ENCODE data around the gene ZDHHC18.

ZDHHC18 gene

GRCh38 chr1:26848499-26848898, 22.0 kb downstream of the ZDHHC18 start:
- no peaks in the 10 kb centered on the region for H3K9me3 ChIP-seq (ENCODE audit: control insufficient read depth, low read length)
- no peak overlapping the region for H3K4me2 ChIP-seq (ENCODE audit: low read length)
- H3K79me2 ChIP-seq: no peaks in the 10 kb centered on the region
- TF ChIP-seq, protein P1, sequence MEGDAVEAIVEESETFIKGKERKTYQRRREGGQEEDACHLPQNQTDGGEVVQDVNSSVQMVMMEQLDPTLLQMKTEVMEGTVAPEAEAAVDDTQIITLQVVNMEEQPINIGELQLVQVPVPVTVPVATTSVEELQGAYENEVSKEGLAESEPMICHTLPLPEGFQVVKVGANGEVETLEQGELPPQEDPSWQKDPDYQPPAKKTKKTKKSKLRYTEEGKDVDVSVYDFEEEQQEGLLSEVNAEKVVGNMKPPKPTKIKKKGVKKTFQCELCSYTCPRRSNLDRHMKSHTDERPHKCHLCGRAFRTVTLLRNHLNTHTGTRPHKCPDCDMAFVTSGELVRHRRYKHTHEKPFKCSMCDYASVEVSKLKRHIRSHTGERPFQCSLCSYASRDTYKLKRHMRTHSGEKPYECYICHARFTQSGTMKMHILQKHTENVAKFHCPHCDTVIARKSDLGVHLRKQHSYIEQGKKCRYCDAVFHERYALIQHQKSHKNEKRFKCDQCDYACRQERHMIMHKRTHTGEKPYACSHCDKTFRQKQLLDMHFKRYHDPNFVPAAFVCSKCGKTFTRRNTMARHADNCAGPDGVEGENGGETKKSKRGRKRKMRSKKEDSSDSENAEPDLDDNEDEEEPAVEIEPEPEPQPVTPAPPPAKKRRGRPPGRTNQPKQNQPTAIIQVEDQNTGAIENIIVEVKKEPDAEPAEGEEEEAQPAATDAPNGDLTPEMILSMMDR (IDR thresholded peaks at IDR 0.05): no peak
- H3K36me3 ChIP-seq (ENCODE audit: control insufficient read depth, insufficient read depth, low read length): no peaks in the 10 kb centered on the region
- H3K9ac ChIP-seq: no peak overlapping the region
- no peak overlapping the region for H3K4me3 ChIP-seq (ENCODE audit: low read depth, low read length)
- no peak overlapping the region for H3K27ac ChIP-seq
- H2AFZ ChIP-seq: no peak overlapping the region
- H3K27me3 ChIP-seq (ENCODE audit: control insufficient read depth, insufficient read depth, low read length): no peaks in the 10 kb centered on the region
- no peaks in the 10 kb centered on the region for H3K4me1 ChIP-seq

DNA sequence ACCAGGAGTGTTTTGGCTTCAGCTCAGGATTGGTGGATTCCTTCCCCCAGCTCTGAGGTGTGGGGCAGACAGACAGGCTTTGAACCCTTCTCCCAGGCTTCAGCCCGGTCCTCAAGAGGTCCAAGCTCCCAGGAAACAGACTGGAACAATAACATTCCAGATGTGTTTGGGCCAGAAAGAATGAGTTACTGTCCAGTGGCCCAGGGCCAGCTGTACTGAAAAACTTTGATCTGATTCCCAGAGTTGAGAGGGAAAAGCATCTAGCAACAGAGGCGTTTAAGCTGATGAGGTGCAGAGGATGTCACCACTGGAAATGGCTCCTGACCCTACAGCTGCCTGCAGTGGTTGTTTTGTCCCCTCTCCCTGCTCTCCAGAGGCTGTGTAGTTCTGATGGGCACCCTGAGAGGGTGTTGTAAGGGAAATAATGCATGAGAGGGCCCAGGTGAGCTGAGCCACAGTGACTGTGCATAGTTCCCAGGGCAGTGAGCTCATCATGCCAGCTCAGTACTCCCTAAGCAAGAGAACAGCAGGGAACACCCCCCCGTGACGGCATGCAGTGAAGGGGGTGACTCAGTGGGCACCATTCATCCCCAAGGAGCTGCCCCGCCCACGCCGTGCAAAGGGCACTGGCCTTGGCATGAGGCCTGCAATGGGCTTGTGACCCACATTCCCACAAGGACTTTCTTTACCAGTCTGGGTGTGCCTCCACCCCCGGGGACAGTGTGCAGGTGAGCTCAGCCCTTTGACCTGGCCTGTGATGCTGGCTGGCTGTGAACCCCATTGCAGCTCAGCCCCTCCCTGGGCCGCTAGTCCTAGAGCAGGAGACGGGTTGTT, 22.7 kb downstream of the ZDHHC18 start:
- H3K9ac ChIP-seq: no peak overlapping the region
- H3K4me1 ChIP-seq: no peaks in the 10 kb centered on the region
- TF ChIP-seq, protein P1 (IDR thresholded peaks at IDR 0.05): no peak
- no peaks in the 10 kb centered on the region for H3K36me3 ChIP-seq (ENCODE audit: control insufficient read depth, insufficient read depth, low read length)
- no peak overlapping the region for H3K27ac ChIP-seq
- H3K9me3 ChIP-seq (ENCODE audit: control insufficient read depth, low read length): no peaks in the 10 kb centered on the region
- no peak overlapping the region for H2AFZ ChIP-seq
- H3K4me2 ChIP-seq (ENCODE audit: low read length): no peak overlapping the region
- H3K4me3 ChIP-seq (ENCODE audit: low read depth, low read length): no peak overlapping the region
- H3K79me2 ChIP-seq: no peaks in the 10 kb centered on the region
- no peaks in the 10 kb centered on the region for H3K27me3 ChIP-seq (ENCODE audit: control insufficient read depth, insufficient read depth, low read length)

DNA sequence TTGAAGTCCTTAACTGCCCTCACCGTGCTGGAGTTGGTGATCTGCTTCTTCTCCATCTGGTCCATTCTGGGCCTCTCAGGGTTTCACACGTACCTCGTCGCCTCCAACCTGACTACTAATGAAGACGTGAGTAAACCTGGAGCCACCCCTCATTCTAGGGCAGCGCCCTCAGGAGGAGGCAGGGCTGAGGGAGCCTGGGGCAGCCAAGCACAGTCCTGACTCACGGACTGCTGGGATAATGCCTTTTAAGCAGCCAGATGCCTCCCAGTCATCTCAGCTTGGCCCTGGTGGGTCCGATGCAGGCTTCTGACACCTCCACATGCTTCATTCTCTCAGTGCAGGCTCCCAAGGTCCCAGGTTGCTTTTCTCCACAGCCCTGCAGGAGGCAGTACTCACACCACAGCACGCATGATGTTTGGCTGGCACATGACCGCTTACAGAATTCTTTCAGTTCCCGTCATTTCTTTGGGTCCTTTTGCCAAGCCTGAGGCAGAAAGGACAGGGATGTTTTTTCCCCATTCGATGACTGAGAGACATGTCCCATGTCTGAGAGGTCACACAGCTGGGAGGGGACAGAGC, 24.7 kb downstream of the ZDHHC18 start:
- Histone ChIP-seq H3K27ac (no peak overlapping the region), H3K4me2 (ENCODE audit: low read length) (no peak overlapping the region), H3K27me3 (ENCODE audit: control insufficient read depth, insufficient read depth, low read length) (no peaks in the 10 kb centered on the region), H3K79me2 (no peaks in the 10 kb centered on the region), H2AFZ (no peak overlapping the region), H3K4me3 (ENCODE audit: low read depth, low read length) (no peak overlapping the region), H3K36me3 (ENCODE audit: control insufficient read depth, insufficient read depth, low read length) (no peaks in the 10 kb centered on the region), H3K9ac (no peak overlapping the region), H3K9me3 (ENCODE audit: control insufficient read depth, low read length) (no peaks in the 10 kb centered on the region), H3K4me1 (no peaks in the 10 kb centered on the region)
- TF ChIP-seq, protein P1 (IDR thresholded peaks at IDR 0.05): no peak

DNA sequence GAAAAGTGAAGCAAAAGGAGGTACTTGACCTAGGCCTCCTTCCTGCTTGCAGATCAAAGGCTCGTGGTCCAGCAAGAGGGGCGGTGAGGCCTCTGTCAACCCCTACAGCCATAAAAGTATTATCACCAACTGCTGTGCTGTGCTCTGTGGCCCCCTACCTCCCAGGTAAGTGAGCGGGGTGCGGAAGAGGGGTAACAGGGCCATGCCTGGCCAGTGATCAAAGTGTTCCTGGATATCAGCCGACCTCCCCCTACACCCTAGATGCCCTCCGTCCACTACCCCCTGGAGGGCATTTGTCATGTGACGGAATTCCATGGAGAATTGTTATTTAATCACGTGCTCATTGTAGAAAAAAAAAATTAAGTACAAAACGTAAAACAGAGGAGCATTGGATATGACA, 26.2 kb downstream of the ZDHHC18 start:
- Histone ChIP-seq H3K4me2 (ENCODE audit: low read length) (no peak overlapping the region), H3K36me3 (ENCODE audit: control insufficient read depth, insufficient read depth, low read length) (no peaks in the 10 kb centered on the region), H3K79me2 (no peaks in the 10 kb centered on the region), H3K4me3 (ENCODE audit: low read depth, low read length) (no peak overlapping the region), H2AFZ (no peak overlapping the region), H3K27ac (no peak overlapping the region), H3K9me3 (ENCODE audit: control insufficient read depth, low read length) (no peaks in the 10 kb centered on the region), H3K9ac (no peak overlapping the region), H3K4me1 (no peaks in the 10 kb centered on the region), H3K27me3 (ENCODE audit: control insufficient read depth, insufficient read depth, low read length) (no peaks in the 10 kb centered on the region)
- TF ChIP-seq, protein P1 (IDR thresholded peaks at IDR 0.05): no peak
